Measurements from ENCODE around the gene RBP2.

DNA sequence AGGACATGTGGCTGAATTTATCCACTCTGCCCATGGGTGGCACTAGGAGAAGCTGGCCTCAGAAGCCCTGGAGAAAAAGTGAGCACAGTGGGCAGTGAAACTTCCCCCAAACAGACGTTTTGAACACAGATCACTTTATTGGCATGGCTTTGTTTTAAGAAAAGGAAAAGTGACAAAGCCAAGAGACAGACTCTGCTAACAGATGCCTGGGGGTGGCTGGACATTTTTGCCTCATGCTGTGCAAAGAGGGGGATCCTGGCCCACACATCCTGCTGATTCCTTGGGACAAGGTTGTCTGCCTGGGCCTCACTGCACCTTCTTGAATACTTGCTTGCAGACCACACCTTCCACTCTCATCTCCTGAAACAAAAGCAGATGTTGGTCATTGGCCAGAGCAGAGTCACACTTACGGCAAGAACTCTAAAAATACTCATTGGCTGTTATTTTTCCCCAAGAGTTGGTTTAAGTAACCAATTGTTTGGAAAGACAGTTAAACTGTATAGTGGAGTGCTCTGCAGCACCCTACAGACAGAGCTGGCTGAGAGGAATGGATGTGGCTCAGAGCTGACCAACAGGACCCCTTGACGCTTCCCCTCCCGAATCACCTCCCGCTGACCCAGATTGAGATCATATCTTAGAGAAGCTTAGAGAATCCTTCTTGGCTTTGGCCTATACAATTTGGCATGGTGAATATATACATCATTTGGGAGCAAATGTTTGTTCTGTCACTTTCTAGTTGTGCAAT, 41.2 kb upstream of the RBP2 start:
- TF ChIP-seq EZH2 (IDR thresholded peaks at IDR 0.05), result no peak
- TF ChIP-seq, protein P1, sequence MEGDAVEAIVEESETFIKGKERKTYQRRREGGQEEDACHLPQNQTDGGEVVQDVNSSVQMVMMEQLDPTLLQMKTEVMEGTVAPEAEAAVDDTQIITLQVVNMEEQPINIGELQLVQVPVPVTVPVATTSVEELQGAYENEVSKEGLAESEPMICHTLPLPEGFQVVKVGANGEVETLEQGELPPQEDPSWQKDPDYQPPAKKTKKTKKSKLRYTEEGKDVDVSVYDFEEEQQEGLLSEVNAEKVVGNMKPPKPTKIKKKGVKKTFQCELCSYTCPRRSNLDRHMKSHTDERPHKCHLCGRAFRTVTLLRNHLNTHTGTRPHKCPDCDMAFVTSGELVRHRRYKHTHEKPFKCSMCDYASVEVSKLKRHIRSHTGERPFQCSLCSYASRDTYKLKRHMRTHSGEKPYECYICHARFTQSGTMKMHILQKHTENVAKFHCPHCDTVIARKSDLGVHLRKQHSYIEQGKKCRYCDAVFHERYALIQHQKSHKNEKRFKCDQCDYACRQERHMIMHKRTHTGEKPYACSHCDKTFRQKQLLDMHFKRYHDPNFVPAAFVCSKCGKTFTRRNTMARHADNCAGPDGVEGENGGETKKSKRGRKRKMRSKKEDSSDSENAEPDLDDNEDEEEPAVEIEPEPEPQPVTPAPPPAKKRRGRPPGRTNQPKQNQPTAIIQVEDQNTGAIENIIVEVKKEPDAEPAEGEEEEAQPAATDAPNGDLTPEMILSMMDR (IDR thresholded peaks at IDR 0.05), result no peak
